GM12892 (cell line): ENCODE measurements around the gene MYO5A.
"Not testable (repeated sequence)": the region's sequence is repeated elsewhere in the genome, so short reads cannot be mapped to it uniquely, and the experiment has no call there.

Experiments
- DNase-seq: peaks from one replicate; pipeline ENCODE4 v3.0.0; 2011; ENCODE audit not compliant: insufficient read length
- FAIRE-seq: peaks from 2 replicates; lab custom pipeline; 2011; peaks lifted over from hg19 to GRCh38; lab: Jason Lieb, UNC
- POLR2A ChIP-seq: IDR thresholded peaks from 2 replicates; pipeline ENCODE4 v1.6.1; 2011; ENCODE audit warnings: low read depth, low read length, control low read depth
- POLR2AphosphoS5 ChIP-seq: IDR thresholded peaks from 2 replicates; pipeline ENCODE4 v1.6.1; 2011; ENCODE audit warnings: low read depth, low read length, control low read depth
- TAF1 ChIP-seq: IDR thresholded peaks from 2 replicates; pipeline ENCODE4 v1.6.1; 2011; ENCODE audit warnings: low read depth, mild to moderate bottlenecking, control low read depth, low read length, borderline replicate concordance

MYO5A gene

DNA sequence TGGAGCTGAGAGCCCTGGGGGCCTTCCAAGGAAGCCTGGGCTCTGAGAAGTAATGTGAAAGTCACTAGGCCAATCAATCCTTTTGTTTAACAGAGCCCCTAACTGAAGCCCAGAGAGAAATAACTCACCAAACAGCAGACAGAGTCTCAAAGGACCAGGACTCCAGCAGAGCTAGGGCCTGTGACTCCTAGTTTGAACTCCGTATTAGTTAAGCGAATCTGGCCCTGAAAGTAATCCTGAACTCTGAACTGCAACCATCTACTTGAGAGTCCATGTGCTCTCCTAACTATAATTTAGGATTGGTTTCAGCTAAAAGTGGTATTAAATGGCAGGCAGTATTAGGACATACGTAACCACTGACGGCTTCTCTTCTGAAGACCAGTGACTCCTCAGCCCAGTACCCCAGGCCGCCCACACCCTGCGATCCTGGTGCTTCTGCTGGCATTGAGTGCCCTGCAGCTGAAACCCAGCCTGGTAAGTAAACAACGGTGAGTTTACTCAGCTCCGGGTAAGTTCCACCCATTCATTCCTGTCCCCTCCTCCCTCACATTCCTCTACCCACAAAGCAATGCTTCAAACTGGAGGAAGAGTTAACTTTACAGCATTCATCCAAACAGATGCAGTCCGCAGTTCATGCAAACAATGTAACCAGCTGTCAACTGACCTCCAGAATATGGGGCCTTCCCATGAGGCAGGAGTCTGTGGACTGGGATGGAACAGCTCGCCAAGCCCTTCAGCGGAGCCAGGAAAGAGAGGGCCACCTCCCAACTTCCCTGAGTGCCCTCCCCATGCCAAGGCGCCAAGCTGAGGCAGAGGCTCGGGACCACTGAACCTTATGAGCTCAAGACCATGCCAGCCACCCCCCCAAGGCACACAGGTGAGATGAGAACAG, 240.4 kb downstream of the MYO5A start:
- DNase-seq (no peak), FAIRE-seq (no peak)
- no peak for TF ChIP-seq POLR2AphosphoS5
- TF ChIP-seq POLR2A, result no peak
- TF ChIP-seq TAF1, result no peak

DNA sequence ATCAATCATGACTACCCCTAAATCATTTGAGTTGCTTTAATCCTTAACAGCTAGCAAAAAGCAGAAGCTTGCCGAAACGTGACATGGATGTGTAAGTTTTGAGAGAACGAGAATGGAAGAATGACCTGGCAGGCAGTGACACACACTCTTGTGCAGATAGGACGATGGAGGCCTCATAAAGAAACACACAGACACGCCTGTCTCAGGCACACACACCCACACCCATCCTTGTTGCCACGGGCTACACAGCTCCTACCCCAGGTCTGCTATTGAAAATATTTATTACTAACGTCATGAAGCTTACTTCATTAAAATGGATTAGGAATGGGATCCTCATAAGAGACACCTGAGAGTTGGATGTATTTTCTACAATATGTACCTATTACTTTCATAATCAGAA, 241.6 kb downstream of the MYO5A start:
- no peak for DNase-seq
- no peak for FAIRE-seq
- no peak for TF ChIP-seq TAF1
- TF ChIP-seq POLR2AphosphoS5, result no peak
- no peak for TF ChIP-seq POLR2A

DNA sequence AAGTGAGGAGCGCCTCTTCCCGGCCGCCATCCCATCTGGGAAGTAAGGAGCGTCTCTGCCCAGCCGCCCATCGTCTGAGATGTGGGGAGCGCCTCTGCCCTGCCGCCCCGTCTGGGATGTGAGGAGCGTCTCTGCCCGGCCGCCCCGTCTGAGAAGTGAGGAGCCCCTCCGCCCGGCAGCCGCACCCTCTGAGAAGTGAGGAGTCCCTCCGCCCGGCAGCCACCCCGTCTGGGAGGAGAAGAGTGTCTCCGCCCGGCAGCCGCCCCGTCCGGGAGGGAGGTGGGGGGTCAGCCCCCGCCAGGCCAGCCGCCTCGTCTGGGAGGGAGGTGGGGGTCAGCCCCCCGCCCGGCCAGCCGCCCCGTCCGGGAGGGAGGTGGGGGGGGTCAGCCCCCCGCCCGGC, 242.7 kb downstream of the MYO5A start:
- not testable (repeated sequence) for DNase-seq, FAIRE-seq

DNA sequence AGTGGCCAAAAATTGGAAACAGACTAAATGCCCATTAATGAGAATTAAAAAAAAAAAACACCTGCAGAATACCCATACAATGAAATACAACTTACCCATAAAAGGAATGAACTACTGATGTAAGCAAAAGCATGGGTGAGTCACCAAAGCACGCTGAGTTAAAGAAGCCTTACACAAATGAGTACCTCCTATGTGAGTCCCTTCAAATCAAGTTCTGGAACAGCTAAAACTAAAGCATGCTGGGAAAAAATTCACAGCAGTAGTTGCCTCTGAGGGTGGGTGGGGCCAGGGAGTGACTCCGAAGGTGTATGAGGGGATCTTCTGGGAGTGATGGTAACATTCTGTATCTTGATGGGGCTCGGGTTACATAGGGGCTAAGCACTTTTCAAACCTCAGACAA, 244.5 kb downstream of the MYO5A start:
- FAIRE-seq (no peak), DNase-seq (no peak)
- no peak for TF ChIP-seq POLR2A
- TF ChIP-seq POLR2AphosphoS5, result no peak
- no peak for TF ChIP-seq TAF1

DNA sequence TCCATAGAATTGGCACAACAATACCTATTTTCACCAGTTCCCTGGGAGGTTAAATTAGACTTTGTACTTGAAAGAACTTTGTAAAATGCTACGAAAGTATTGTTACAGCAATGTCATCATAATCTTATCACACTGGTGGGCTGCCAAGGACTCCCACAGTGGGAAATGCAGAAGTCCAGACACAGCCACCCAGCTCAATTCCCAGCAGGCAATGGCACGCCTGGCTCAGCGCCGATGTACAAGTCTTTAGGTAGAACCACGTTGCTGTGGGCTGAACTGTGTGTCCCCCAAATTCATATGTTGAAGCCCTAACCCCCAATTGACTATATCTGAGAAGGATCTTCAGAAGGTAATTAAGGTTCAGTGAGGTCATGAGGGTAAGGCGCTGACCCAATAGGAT, 245.4 kb downstream of the MYO5A start:
- no peak for TF ChIP-seq TAF1
- TF ChIP-seq POLR2AphosphoS5, result no peak
- no peak for TF ChIP-seq POLR2A
- FAIRE-seq, result no peak
- DNase-seq, result no peak

DNA sequence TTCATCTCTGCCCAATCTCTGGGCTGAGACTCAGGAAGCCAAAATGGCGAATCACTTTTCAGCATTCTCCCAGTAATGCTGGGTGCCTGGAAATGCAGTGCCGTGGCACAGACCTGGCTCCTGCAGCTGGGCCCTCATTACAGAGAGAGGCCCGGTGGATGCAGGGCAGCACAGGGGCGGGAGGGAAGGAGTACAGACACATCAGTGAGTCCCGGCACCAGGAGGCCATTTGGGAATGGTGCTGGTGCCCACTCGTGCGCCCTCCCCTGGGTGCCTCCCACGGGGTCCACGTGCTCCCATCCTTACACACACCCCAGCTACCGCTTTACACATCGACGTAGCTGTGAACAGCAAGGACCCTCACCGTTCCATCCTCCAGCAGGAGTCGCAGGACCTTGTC, 246.3 kb downstream of the MYO5A start:
- DNase-seq (no peak), FAIRE-seq (no peak)
- no peak for TF ChIP-seq POLR2AphosphoS5
- no peak for TF ChIP-seq POLR2A
- TF ChIP-seq TAF1, result no peak

DNA sequence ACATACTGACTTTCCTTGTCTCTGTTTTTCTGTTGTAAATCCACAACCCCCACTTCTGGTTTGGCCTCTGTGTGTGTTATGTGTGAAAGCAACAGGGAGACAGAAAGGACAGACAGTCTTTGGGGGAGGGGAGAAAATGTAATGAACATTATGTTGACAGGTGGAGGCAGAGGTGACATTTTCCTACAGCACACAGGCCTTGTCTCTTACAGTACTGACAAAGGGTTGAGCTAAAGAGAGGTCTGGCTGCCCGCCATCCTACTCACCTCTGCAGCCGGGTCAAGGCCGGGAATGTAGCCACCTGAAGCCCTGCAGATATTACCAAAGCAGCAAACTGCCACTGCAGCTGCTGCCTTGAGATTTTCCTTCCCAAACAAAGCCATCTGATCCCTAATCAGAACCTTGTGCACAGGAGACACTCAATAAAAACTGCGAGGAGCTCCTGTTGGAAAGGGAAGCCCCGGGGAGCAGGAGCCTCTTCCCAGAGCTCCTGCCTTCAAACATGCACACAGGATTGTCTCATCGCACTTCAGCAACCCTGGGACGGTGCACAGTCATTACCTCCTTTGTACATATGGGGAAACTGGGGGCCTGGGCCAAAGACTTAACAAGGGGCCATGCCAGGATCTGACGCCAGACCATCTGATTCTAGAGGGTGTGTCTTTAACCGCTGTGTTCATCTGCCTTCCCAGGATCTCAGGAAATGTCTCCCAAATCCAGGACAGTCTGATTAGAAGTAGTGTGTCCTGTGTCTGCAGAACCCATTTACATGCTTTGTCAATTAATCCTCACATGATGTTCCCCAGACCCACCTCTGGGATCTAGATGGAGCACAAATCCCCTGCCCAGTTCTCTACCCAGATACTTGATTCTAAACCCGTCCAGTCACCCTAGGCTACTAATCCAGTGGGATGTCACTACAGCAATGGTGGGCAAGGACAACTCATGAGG, 247.3 kb downstream of the MYO5A start:
- DNase-seq, result no peak
- FAIRE-seq, result no peak

DNA sequence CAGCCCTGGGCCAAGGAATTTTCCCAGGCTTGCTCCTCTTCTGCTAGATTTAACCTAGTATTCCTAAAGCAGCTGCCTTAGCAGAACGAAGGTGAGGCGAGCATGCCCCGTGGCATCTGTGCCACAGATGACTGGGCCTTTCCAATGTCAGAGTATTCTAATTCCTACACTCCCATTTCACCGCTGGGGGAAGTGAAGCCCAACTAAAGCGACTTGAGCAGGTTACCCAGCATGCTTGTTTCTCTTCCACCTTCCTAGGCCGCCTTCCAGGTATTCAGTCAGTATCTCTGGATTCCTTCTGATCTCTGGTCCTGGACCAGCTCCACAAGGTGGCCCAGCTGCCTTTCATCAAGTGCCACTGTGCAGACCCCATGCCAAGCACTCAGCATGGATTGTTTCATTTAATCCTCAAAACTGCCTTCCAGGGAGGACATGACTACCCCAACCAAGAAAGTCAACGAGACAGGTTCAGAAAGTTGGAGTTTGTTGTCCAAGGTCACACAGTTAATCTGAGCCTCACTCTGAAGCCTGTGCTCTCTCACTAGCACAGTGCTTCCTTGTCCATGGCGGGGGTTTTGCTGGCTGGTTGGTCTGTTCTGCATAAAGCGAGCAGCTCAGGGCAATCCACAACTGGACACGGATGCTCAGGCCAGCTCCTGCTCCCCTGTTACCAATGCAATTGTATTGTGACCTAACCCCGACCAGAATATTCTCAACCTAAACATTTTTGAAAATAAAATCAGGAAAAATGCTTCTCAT, 248.2 kb downstream of the MYO5A start:
- TF ChIP-seq TAF1 (no peak), POLR2A (no peak), POLR2AphosphoS5 (no peak)
- FAIRE-seq (no peak), DNase-seq (no peak)

More for the DNA sequence above, 247.3 kb downstream of the MYO5A start:
- TF ChIP-seq TAF1 (no peak), POLR2AphosphoS5 (no peak), POLR2A (no peak)

DNA sequence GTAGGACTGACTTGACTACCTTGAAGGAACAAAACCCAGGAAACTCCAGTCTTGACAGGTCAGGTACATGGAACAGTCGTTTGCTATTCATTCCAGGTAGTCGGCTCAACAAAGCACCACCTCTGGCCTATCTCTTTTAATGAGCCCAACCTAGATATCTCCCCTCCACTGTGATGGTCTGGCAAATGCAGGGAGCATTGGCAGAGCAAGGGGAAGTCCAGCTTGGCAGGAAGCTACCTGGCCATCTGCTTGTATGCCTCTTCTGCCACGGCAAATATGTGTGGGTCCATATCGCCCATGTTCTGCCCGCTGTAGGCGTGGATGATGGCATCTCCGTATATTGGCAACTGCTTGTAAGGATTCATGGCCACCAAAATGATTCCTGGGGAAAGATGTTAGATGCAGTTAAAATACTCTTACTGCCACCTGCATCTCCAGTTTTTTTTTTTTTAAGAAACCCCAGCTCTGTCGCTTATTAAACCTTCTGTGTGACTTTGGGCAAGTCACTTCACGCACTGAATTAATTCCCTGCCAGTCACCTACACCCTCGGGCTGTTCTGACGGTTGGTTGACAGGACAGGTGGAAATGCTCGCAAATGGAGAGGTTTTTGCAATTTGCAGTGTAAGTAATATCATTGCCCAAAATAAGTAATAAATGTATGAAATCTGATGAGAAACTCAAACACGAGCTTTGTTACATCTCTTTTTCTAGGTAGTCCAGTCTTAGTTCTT, 249.9 kb downstream of the MYO5A start:
- DNase-seq (no peak), FAIRE-seq (no peak)
- TF ChIP-seq POLR2AphosphoS5 (no peak), POLR2A (no peak), TAF1 (no peak)

DNA sequence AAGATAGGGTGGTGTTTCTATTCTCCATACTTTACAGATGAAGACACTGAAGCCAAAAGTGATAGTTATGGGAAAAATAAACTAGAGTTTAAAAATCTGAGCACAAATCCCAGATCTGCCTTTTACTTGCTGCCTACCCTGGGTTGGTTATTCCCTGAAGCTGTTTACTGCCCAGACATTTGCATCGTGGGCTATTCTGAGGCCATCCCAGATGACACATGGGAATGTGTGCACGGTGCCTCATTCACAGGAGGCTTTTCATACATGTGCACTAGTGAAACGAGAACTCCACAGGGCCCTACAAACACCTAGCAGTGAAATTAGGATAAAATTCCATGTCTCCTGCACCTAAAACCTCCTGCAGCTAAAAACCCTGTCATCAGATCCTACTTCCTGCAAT, 250.5 kb downstream of the MYO5A start:
- TF ChIP-seq TAF1 (no peak), POLR2A (no peak), POLR2AphosphoS5 (no peak)
- no peak for DNase-seq
- FAIRE-seq, result no peak

DNA sequence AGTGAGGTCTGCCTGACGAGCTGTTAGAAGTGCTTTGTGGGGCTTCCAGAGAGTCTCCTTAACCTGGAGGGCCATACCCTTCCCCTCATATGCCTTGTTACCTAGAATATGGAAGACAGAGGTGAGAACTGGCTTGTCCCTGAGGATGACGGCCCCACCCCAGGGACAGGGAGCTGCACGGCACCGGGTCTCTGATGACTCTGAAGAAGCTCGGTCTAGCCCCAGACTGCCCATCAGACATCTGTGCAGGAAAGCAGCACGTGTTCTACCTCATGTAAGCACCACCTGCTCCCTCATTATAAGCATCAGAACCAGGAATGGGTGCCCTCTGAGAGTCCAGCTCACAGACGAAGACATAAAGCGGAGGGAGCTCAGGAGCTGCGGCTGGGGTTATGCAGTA, 251.1 kb downstream of the MYO5A start:
- no peak for FAIRE-seq
- DNase-seq, result no peak
- TF ChIP-seq TAF1 (no peak), POLR2AphosphoS5 (no peak), POLR2A (no peak)

DNA sequence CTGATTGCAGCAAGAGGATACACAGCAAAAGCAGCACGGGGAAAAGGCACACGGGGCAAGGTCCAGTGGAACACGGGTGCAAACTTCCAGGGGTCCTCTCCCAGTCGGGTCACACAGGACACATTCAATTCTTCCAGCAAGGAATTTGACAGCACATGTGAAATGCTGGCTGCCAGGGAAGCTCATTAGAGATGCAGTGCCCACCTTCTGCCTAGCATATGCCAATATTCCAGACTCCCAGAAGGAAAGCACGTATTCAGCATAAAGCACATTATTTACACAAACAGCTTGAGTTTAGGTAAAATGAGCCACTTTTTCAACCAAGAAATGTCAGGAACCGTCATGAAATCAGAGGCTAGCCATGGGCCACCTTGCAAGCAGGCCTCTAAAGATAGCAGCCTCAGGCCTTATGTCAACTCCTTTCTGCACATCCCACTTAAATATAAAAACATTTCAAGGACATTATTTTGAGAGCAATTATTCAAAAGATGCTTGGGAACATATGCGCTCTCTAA, 252.4 kb downstream of the MYO5A start:
- DNase-seq (no peak), FAIRE-seq (no peak)
- TF ChIP-seq TAF1 (no peak), POLR2AphosphoS5 (no peak), POLR2A (no peak)
